CD4-positive, alpha-beta T cell (primary cell): ENCODE measurements around the gene UQCC3. TPM values are rescaled to one million over a fixed set of nuclear protein-coding genes. Genes with fewer than 3 reads are reported as not detected.

Experiments
- ATAC-seq: fragments of 200-7000 bp; cut with Tn5 transposase; one replicate; pipeline ENCODE4 v1.10.0; 2022; ENCODE audit warnings: mild to moderate bottlenecking; ENCODE audit not compliant: poor library complexity
- CTCF ChIA-PET: fragments of 350-600 bp; sonication (Branson Sonifier 250); formaldehyde crosslinking; loops from one replicate; lab custom pipeline; 2021; ENCODE audit warnings: antibody characterized with exemption, inconsistent platforms; lab: Charles Lee
- POLR2A ChIA-PET: fragments of 350-600 bp; sonication (Branson Sonifier 250); formaldehyde crosslinking; loops from one replicate; lab custom pipeline; 2021; ENCODE audit warnings: antibody characterized with exemption, inconsistent platforms; lab: Charles Lee
- DNase-seq, 14 experiments: peaks; one replicate each; pipeline ENCODE4 v3.0.0-alpha.2; 2013 to 2020; ENCODE audit warnings: mixed read lengths in 2 of 14
- H3K27ac ChIP-seq, 2 donors: one replicate each; pipeline versions ENCODE4 v1.5.1 to v1.7.0; 2013; ENCODE audit warnings: low read length in 2 of 2, low read depth in 1 of 2, mild to moderate bottlenecking in 1 of 2
- H3K27me3 ChIP-seq, 2 experiments: 1 replicate in 1 of 2; 2 replicates in 1 of 2; pipeline versions ENCODE4 v1.6.1 to v1.7.0; 2013; ENCODE audit warnings: low read length in 2 of 2, control low read depth in 1 of 2, mild to moderate bottlenecking in 1 of 2, moderate library complexity in 1 of 2; ENCODE audit not compliant: insufficient read depth in 2 of 2, control insufficient read depth in 1 of 2
- H3K36me3 ChIP-seq: one replicate; pipeline ENCODE4 v1.6.1; 2013; ENCODE audit warnings: low read length, control low read depth; ENCODE audit not compliant: insufficient read depth
- H3K4me1 ChIP-seq: one replicate; pipeline ENCODE4 v1.6.1; 2013; ENCODE audit warnings: low read length, control low read depth; ENCODE audit not compliant: insufficient read depth
- H3K4me3 ChIP-seq: one replicate; pipeline ENCODE4 v1.5.1; 2013; ENCODE audit warnings: mild to moderate bottlenecking, low read length, moderate library complexity
- H3K9me3 ChIP-seq, 2 experiments: 1 replicate in 1 of 2; 2 replicates in 1 of 2; pipeline versions ENCODE4 v1.6.1 to v1.7.0; 2013; ENCODE audit warnings: low read length in 2 of 2, mild to moderate bottlenecking in 2 of 2, control low read depth in 1 of 2, moderate library complexity in 1 of 2; ENCODE audit not compliant: control insufficient read depth in 1 of 2, insufficient read depth in 1 of 2
- H3K27ac Mint-ChIP-seq: one replicate; pipeline ENCODE4 v1.8.0; 2020; ENCODE audit warnings: mixed read lengths
- H3K27me3 Mint-ChIP-seq: one replicate; pipeline ENCODE4 v1.8.0; 2021; ENCODE audit warnings: mixed read lengths
- H3K36me3 Mint-ChIP-seq: one replicate; pipeline ENCODE4 v1.8.0; 2021; ENCODE audit warnings: low read depth, mixed read lengths
- H3K4me1 Mint-ChIP-seq: one replicate; pipeline ENCODE4 v1.8.0; 2021; ENCODE audit warnings: low read depth, mixed read lengths
- H3K4me3 Mint-ChIP-seq: one replicate; pipeline ENCODE4 v1.8.0; 2020; ENCODE audit warnings: mild to moderate bottlenecking, mixed read lengths
- H3K9me3 Mint-ChIP-seq: one replicate; pipeline ENCODE4 v1.8.0; 2020; ENCODE audit warnings: mixed read lengths
- intact Hi-C, 2 experiments: fragments of 100-400 bp; cut with DNase I in 1 of 2; cut with micrococcal nuclease in 1 of 2; formaldehyde crosslinking; loops; one replicate each; pipeline versions ENCODE4 v1.15.1 to v1.9.0; 2023 to 2025; cut with DNase I, micrococcal nuclease
- total RNA-seq, 174 experiments: library from RNA in 2 of 174; stranded (reverse) in 2 of 174; gene quantifications; one replicate each; pipeline ENCODE4 v1.2.3 and lab custom pipeline; 2021 to 2026
- TF ChIP-seq, protein P1 (sequence below): fragments of 200-600 bp; IDR thresholded peaks from one replicate; pipeline ENCODE4 v1.8.0; 2022; ENCODE audit warnings: antibody characterized with exemption, mild to moderate bottlenecking

UQCC3 gene
- total RNA-seq, 2 experiments from 2014 or later, result 1.5 to 2.3 TPM

- POLR2A ChIA-PET, result interaction anchor here (0.6 to 3.8 kb wide), 7 partner anchors 13 to 163 kb away, joined by 3 to 43 read pairs (median 5); partner anchors contain the start of genes C11orf98, CSKMT, EEF1G and INTS5
- no peak for DNase-seq
- peaks cover 38% of the 10 kb centered on the region for H3K36me3 Mint-ChIP-seq
- H3K4me1 Mint-ChIP-seq, result peaks cover 46% of the 10 kb centered on the region
- no peaks in the 10 kb centered on the region for H3K27me3 Mint-ChIP-seq
- Histone ChIP-seq H3K4me1 (peaks cover 35% of the 10 kb centered on the region), H3K4me3 (peak overlapping the region; percentile 100), H3K9me3 (no peaks in the 10 kb centered on the region), H3K27ac (peak overlapping the region; percentile 97), H3K36me3 (peaks cover 36% of the 10 kb centered on the region), H3K27me3 (no peaks in the 10 kb centered on the region)
- intact Hi-C loops, result no loop called here
- CTCF ChIA-PET, result no interaction called here
- TF ChIP-seq, protein P1, sequence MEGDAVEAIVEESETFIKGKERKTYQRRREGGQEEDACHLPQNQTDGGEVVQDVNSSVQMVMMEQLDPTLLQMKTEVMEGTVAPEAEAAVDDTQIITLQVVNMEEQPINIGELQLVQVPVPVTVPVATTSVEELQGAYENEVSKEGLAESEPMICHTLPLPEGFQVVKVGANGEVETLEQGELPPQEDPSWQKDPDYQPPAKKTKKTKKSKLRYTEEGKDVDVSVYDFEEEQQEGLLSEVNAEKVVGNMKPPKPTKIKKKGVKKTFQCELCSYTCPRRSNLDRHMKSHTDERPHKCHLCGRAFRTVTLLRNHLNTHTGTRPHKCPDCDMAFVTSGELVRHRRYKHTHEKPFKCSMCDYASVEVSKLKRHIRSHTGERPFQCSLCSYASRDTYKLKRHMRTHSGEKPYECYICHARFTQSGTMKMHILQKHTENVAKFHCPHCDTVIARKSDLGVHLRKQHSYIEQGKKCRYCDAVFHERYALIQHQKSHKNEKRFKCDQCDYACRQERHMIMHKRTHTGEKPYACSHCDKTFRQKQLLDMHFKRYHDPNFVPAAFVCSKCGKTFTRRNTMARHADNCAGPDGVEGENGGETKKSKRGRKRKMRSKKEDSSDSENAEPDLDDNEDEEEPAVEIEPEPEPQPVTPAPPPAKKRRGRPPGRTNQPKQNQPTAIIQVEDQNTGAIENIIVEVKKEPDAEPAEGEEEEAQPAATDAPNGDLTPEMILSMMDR, result no peak
- no peak for ATAC-seq
- peak overlapping the region; percentile 87 for H3K27ac Mint-ChIP-seq
- H3K4me3 Mint-ChIP-seq, result peak overlapping the region; percentile 91
- H3K9me3 Mint-ChIP-seq, result no peaks in the 10 kb centered on the region
Observed at GRCh38 chr11:62678433-62678769, 6.9 kb downstream of the UQCC3 start.

DNA sequence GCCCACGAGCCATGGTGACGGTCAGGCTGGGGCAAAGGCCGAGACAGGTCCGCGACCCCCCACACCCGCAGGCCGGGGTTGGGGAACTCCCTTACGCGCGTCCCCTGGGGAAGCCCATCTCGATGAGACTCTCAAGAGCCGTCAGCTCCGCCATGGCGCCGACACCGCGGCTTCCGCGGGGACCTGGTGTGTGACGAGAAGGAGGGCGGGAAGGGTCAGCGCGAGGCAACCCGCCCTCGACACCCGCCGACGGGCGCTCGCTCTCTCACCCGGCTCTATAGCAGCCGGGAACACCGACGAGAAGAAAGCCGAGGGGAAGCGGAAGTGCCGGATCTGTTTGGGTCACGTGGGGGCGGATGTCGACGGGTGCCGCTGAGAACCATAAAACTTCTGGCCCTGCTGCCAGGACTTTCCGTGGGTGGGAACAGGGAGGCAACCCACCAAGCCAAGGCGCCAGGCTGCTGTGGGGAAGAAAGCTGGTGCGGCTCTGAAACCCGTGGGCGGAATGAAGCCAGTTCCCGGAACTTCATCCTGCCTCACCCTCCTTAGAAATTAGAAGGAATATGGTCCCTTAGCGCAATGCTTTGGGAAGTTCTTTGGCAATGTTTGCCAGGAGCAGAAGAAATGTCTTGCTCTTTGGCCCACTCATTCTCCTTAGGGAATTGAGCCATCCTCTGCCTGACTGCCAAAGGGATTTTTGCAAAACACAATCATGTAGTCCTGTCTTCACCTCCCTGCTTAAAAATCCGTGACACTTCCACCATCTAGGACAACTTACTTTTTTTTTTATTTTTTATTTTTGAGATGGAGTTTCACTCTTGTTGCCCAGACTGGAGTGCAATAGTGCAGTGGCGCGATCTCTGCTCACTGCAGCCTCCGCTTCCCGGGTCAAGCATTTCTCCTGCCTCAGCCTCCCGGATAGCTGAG is 7.6 kb downstream of the UQCC3 start, which contains the start of gene UBXN1:
UBXN1 (minus strand) TSS at position 304 of the 927 bp plus-strand sequence; CDS start at position 154, 150 bp downstream.
- Mint-ChIP-seq H3K27me3 (no peaks in the 10 kb centered on the region), H3K36me3 (peaks cover 38% of the 10 kb centered on the region), H3K9me3 (no peaks in the 10 kb centered on the region), H3K27ac (peak within 1 kb of the TSS; percentile 87), H3K4me3 (peak within 1 kb of the TSS; percentile 91), H3K4me1 (peaks cover 46% of the 10 kb centered on the region)
- ChIA-PET CTCF (interaction anchor here (0.6 to 2.1 kb wide), 3 partner anchors 14 to 87 kb away, joined by 3 to 7 read pairs (median 4); partner anchors contain the start of genes C11orf98, CSKMT and TUT1), POLR2A (interaction anchor here (0.6 to 3.8 kb wide), 10 partner anchors 14 to 202 kb away, joined by 3 to 43 read pairs (median 4); partner anchors contain the start of genes BSCL2, C11orf98, CSKMT and EEF1G)
- peaks cover 33% of the 10 kb centered on the region for H3K36me3 ChIP-seq
- DNase-seq, result peak; percentile 68 to 93 (median 76)
- no peaks in the 10 kb centered on the region for H3K27me3 ChIP-seq
- H3K9me3 ChIP-seq, result no peaks in the 10 kb centered on the region
- peak within 1 kb of the TSS; percentile 100 for H3K4me3 ChIP-seq
- TF ChIP-seq, protein P1, result no peak
- peaks cover 33% of the 10 kb centered on the region for H3K4me1 ChIP-seq
- intact Hi-C loops, result loop anchor here in 1 of 2 experiments (1.0 kb wide), 1 partner anchor 27 kb away; no protein-coding TSS in a partner anchor
- peak; percentile 84 for ATAC-seq
- peak within 1 kb of the TSS; percentile 97 for H3K27ac ChIP-seq

DNA sequence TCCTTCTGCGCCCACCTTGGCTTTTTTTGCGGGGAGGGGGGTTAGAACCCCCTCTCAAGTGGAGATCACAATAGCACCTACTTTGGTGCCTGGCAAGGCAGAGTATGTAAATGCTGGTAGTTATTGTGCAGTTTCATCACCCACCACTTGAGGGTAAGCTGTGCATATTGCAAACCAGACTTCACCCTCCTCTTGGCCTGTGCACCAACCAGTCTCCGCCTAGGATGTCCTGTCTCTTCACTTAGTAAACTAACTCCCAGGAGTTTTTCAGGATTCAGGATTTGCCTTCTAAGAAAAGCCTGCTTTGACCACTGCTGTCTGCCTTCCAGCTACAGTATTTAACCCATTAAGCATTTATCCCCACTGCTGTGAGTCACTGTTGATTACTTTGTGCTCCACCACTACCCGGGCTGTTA is 9.4 kb downstream of the UQCC3 start:
- ATAC-seq (peak; percentile 77), DNase-seq (peak in 12 of 14 experiments; percentile 9 to 78 (median 18))
- H3K36me3 ChIP-seq, result peaks cover 23% of the 10 kb centered on the region
- H3K4me1 ChIP-seq, result peaks cover 33% of the 10 kb centered on the region
- CTCF ChIA-PET, result interaction anchor here (0.6 to 2.7 kb wide), 15 partner anchors 8 to 256 kb away, joined by 3 to 12 read pairs (median 5); partner anchors contain the start of genes C11orf98, CSKMT, LBHD1 and LRRN4CL
- no peak overlapping the region for H3K4me3 ChIP-seq
- POLR2A ChIA-PET, result interaction anchor here (0.7 to 3.8 kb wide), 13 partner anchors 9 to 160 kb away, joined by 3 to 43 read pairs (median 5); partner anchors contain the start of genes AHNAK, C11orf98, CSKMT and GANAB
- no peak overlapping the region for H3K27ac ChIP-seq
- peak overlapping the region; percentile 92 for H3K4me3 Mint-ChIP-seq
- TF ChIP-seq, protein P1, result peak; percentile 28
- intact Hi-C loops, result no loop called here
- no peaks in the 10 kb centered on the region for H3K9me3 ChIP-seq
- no peaks in the 10 kb centered on the region for H3K27me3 ChIP-seq
- H3K9me3 Mint-ChIP-seq, result no peaks in the 10 kb centered on the region
- peak overlapping the region; percentile 87 for H3K27ac Mint-ChIP-seq
- H3K27me3 Mint-ChIP-seq, result no peaks in the 10 kb centered on the region
- peaks cover 37% of the 10 kb centered on the region for H3K4me1 Mint-ChIP-seq
- H3K36me3 Mint-ChIP-seq, result peaks cover 33% of the 10 kb centered on the region
